ENCODE measurements around the gene KIF3A.

Gene KIF3A

DNA sequence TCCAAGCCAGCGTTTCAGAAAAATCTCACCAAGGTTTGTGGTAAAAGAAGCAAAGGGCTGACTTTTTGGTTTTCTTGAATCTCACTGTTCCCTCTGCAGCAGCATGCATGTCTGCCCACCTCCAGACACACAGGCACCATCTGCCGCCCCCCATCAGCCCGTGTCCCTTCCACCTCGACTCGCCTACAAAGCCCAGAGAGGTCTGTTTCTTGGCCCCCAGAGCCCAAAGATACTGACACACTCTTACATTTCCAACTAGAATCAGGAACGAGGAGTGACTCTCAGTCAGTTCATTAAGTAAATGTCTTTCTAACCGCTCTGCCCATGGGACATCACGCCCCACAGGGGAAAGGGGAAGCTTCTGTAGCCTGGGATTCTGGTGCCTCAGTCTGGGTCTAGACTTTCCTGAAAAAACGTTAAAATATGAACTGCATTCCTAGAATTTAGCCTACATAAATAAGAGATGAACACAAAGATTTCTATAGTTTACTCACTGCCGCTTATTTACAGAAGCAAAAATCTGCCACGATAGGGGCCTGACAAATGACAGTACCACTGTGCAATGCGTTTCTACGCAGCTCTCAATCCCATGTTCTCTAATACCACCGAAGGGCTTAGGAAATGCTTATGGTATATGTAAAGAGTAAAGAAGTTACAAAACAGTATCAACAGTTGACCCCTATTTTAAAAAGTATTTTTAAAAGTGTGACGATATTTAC, 59.5 kb downstream of the KIF3A start:
- DNase-seq (ENCODE audit: low read depth) = no peak

DNA sequence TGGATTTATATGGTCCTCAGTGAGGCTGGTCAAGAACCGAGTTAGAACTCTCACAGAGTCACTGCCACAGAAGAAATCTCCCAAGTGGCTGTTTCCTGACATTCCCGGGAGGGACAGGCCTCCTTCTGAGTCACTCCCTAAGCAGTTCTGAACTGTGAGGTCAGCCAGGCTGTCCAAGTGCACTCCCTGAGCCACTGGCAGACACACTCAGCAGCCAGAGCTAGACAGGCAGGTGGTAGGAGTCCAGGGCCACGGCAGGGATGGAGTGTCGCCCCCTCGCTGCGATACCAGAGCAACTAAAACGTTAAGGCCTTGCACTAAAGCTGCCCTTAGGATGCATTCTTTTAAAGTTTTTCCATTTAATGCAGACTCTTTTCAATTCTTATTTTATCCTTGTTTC, 60.2 kb downstream of the KIF3A start:
- no peak for DNase-seq (ENCODE audit: low read depth)

DNA sequence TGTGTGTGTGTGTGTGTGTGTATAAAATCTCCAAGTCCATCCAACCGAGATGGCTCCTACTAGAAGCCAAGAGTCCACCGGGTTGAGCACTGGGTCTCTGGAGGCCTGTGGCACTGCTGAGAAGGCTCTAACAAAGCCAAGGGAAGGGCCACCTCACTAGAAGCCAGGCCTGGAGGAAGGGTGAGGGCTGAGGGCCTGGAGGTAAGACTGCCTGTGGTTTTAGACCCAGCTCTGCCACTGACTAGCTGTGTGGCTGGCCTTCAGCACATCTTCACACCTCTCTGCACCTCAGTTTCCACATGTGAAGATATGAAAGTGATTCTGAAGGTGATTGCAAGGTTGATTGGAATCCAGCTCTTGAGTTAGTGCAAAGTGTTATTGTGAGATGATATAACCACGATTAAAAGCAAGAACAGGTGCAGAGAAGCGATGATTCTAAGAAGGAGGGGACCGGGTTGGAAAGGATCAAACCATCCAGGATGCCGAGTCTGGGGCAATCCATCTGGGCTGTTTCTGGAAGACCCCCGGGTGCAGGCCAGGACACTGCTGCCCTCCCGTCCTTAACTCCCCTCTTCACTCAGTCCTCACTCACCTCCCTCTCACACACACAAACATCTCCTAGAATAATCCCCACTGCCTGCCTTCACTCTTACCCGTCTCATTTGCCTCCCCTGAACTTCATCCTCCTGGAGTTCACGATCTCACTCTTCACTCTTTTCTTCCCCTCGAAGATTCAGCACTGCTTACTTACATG, 61.2 kb downstream of the KIF3A start:
- DNase-seq (ENCODE audit: low read depth) = no peak

DNA sequence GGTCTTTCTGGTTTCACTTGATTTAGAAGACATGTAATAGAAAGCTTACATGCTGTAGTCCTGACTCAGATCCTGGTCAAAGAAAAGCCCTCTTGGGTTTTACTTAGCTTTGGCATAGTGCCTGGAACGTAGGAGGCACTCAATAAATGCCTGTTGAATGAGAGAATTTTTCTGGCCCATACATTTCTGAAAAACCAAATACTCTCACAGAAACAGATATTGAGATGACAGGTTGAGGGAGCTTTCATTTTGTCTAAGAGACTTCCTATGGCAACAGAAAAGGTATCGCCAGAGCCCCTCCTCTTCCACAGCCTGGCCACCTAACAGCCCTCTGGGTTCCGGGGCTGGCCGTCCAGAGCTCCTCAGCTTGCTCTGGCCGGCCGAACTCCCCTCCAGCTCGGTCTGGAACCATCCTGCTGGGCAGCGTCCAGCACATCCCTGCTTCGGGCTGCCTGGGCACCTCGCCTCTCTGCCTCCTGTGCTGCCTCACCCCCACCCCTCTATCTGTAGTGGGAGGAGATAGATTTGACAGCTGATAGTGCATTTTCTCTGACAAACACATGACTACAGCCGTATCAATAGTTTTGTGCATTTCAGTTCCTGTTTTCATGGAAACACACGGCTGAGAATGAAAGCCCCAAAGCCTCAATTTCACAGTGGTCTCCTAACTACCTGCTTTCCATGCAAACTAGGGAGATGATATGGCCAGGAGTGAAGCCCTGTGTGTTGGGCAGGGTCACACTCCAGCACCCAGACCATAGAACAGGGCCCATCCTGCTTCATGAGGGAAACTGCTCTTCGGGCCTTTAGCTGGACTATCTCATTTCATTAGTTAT, 62.5 kb downstream of the KIF3A start:
- no peak for DNase-seq (ENCODE audit: low read depth)

DNA sequence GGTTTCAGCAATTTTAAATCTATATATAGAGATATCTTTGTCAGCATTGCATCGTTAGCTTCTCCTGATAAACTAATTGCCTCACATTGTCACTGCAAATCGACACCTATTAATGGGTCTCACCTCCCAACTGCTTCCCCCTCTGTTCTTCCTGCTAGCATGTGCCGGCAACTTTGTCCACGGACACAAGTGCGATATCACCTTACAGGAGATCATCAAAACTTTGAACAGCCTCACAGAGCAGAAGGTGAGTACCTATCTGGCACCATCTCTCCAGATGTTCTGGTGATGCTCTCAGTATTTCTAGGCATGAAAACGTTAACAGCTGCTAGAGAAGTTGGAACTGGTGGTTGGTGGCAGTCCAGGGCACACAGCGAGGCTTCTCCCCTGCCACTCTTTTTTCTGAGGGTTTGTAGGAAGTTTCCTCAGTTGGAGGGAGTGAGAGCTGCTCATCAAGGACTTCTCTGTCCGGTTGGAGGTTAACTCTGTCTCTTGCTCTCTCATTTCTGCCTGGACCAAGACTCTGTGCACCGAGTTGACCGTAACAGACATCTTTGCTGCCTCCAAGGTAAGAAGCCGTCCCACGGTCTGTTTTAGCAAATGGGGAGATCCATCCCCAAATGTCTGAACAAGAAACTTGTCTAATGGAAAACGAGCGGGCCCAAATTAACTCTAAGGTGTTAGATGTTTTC, 63.3 kb downstream of the KIF3A start, which contains the start of gene IL4:
TSS of gene IL4 (plus strand) at position 51 of the 692 bp plus-strand sequence. CDS start at position 113, 62 bp downstream.
- no peak for DNase-seq (ENCODE audit: low read depth)

DNA sequence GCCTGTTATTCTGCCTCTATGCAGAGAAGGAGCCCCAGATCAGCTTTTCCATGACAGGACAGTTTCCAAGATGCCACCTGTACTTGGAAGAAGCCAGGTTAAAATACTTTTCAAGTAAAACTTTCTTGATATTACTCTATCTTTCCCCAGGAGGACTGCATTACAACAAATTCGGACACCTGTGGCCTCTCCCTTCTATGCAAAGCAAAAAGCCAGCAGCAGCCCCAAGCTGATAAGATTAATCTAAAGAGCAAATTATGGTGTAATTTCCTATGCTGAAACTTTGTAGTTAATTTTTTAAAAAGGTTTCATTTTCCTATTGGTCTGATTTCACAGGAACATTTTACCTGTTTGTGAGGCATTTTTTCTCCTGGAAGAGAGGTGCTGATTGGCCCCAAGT, 63.9 kb downstream of the KIF3A start:
- no peak for DNase-seq (ENCODE audit: low read depth)

DNA sequence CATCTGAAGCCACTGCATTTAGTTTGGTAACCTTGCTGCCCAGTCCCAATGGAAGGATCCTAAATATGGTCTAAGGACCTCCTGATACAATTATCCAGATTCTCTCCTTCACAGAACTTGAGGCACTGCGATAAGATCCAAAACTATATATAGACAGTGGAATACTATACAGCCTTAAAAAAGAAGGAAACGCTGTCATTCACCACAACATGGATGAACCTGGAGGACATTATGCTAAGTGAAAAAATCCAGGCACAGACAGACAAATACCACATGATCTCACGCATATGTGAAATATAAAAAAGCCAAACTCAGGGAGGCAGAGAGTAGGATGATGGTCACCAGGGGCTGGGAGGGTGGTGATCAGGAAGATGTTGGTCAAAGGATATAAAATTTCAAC, 66.3 kb downstream of the KIF3A start:
- DNase-seq (ENCODE audit: low read depth) = no peak

DNA sequence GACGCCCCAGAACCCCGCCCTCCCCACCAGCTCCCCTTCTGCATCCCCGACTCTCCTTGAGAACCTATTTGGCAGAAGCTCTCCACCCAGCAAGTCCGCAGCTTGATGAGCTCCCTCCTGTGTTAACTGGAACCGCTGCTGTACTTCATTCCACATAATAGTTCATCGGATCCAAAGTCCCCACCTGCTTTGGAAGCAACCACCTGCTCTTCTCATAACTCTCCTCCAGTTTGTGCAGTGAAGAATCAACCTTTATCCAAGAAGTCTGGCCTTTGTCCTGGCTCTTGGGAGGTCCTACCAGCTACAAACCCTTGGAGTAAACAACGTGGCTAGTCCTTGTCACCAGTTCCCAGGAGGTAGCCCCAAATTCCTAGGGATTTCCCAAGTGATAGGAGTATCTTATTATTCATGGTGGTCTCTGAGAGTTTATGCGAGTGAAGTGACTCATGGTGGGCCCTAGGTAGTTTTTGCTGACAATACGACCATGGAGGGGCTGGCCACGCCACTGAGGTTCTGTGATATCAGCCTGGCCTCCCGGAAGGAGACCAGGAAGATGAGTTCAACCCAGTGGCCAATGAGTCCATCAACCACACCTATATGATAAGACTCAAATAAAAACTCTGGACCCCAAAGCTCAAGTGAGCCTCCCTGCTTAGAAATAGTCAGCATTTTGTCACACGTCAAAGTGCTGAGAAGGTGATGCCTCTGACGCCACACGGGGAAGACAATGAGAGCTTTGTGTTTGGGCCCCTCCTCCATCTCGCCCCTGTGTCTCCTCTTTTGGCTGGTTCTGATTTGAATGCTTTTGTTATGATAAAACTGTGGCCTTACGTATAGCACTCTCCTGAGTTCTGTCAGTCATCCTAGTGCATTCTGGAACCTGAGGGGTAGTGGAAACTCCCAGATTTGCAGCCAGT, 67.1 kb downstream of the KIF3A start:
- DNase-seq (ENCODE audit: low read depth) = no peak

DNA sequence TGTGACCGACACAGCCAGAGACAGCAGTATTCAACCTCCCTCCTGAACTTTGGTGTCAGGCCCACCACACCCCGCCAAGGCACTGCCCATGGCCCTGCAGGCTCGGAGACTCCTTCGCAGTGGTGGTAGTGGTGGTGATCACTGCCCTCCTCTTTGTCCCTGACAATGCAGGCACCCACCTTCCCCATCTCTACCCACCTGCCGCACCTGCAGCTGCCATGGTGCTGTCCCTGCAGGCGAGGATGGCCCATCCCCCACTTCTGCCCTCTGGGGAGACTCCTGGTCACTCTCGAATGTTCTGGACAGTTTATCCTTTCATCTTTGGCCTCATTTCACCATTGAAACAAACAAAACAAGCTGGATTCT, 67.9 kb downstream of the KIF3A start:
- no peak for DNase-seq (ENCODE audit: low read depth)

DNA sequence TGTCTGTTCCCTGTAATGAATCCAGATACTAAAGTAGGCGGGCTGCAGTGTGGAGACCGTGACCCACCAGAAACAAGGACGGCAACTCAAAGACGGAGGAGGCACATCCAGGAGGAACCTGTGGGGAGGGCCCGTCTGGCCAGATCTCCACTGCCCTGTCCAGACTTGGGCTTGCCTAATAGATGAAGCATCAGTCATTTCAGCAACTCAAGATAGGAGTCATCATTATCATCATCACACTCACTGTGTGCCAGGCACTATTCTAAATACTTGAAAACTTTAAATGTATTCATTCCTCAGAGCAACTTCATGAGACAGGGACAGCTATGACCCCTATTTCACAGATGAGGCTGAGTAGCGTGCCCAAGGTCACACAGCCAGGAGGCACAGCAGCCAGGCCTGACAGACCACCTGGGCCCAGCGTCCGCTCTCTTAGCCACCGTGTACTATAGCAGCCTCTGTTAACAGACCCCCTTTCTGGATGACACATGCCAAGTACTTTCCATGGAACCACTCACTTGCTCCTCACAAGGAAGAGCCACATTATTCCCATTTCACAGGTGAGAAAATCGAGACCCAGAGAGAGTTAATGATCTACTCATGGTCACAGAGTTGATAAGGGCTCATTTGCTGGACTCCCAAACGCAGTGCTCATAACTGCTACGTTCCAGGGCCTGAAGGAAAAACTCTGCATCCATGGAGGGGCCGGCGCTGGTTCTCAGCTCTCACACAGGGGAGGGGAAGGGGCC, 68.5 kb downstream of the KIF3A start:
- no peak for DNase-seq (ENCODE audit: low read depth)

DNA sequence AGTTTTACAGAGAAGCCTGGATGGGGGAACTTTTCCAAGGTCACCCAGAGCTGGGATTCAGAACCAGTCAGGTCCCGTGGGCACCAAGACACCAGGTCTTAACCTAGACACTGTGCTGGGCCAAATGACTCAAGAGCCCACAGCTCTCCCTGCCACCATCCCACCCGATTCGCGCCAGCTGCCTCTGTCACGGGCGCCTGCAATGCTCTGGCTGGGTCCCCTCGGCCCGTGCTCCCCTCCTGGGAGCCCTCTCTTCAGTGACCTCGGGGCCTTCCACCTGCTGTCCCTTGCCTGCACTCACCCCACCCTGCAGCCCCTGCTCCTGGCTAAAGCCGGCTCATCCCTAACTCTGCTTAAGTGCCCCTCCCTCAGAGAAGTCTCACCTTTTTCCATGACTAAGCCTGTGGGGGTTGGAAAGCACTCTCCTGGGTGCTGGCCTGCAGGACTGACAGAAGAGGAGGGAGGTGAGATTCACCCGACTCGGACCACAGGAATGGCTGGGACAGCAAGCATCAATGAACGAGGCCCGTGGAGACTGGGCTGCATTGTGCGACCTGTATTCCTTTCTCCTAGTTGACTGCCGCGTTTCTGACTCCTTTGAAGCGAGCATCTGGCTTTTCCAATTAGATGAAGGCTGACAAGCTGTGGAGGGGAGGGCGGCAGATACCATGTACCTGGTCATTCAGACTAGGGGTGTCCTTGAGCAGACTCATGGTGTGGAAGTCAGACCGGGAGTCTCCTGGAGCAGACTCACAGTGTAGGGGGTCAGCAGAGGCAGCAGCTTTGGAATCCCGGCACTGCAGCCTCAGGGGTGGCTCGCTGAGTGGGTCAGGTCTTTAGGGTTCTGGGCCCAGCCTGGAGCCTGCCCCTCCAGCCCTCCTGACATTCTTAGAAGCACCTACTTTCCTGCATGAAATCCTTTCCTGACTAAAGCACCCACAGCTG, 69.3 kb downstream of the KIF3A start:
- DNase-seq (ENCODE audit: low read depth) = no peak

DNA sequence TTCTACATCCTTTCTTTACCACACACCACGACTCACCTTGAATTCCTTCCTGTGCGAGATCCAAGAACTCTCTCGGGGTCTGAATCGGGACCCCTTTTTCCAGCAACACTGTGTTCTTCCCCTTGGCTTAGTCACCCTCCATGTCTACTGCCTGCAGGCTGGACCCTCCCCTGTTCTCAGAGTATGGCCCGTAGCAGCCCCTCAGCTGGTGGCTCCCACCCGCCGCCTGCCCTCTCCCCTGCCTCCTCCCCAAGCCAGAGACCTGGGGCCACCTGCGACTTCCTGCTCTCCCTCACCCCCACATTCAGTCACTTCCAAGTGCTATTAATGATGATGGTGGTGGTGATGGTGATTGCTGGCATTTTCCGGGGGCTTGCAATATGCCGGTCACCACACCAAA, 70.0 kb downstream of the KIF3A start:
- no peak for DNase-seq (ENCODE audit: low read depth)

DNA sequence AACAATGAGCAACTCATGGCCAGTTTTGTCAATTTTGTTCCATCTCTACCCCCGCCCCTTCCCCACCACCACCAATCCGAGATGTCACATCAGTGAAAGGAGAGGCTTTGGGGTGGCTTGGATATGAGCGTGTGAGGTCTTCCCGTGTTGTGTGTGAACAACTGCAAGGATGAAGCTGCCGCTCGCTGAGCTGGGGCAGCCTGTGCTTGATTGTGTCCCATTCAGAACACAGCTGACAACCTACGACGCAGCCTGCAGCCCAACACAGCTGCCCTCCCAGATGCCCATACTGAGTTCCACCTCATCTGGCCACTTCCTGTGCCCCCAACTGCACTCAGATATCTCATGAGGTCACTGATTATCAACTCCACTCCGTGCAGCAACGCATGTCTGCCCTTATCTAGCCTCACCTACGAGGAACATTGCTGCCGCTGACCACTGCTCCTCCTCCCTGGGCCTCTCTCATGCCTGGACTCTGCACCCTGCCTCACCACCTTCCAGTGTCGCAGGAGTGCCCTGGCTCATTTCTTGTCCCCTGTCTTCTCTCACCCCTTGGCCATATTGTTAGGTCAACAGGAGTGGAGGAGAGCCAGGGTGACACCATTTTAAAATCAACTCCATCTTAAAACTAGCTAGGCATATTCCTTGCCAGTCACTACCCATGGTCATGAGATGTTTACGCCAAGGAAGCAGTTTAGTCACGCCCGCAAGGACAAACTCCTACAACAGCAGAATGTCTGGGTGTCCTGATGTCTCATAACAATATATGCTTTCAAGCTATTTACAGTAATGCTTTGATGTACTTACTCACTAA, 70.8 kb downstream of the KIF3A start:
- no peak for DNase-seq (ENCODE audit: low read depth)

DNA sequence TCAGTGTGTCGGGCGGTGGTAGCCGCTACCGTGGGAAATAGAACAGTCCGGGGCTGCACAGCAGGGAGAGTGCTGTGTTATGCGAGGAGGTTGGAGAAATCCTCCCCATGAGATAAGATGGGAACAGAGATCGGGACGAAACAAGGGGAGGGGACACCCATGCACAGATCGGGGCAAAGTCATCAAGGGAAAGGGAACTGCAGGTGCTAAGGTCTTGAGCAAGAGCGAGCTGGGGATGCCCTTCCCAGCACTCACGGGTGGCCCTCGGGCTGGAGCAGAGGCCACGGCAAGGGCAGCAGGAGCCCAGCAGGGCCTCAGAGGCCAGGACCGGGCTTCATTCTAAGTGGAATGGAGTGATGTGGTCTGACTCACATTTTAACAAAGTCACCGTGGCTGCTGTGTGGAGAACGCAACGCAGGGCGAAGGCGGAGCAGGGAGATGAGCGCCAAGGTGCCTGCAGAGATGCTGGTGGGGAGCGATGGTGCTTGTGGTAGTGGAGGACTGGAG, 71.7 kb downstream of the KIF3A start:
- DNase-seq (ENCODE audit: low read depth) = no peak

DNA sequence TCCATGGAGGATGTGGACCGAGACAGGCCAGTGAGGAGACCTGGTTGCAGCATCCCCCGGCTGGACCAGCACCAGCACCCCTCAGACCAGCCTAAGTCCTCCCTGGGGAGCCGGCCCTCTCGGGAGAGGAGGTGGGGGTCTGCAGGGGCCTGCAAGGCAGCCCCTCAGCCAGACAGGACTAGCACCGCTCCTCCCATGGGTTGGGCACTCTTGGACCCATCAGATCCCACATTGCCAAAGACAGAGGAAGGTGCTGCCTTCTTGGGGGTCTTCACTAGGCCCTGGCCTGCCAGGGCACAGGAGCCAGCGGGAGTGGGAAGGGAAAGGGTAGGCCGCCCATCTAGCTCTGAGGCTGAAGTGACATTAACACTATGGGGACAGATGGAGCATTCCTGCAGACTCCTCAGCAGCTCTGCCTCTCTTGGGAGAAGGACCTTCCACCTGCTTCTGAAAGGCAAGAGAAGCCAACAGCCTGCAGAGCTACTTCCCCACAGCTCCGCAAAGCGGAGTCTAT, 72.6 kb downstream of the KIF3A start:
- DNase-seq (ENCODE audit: low read depth) = no peak

DNA sequence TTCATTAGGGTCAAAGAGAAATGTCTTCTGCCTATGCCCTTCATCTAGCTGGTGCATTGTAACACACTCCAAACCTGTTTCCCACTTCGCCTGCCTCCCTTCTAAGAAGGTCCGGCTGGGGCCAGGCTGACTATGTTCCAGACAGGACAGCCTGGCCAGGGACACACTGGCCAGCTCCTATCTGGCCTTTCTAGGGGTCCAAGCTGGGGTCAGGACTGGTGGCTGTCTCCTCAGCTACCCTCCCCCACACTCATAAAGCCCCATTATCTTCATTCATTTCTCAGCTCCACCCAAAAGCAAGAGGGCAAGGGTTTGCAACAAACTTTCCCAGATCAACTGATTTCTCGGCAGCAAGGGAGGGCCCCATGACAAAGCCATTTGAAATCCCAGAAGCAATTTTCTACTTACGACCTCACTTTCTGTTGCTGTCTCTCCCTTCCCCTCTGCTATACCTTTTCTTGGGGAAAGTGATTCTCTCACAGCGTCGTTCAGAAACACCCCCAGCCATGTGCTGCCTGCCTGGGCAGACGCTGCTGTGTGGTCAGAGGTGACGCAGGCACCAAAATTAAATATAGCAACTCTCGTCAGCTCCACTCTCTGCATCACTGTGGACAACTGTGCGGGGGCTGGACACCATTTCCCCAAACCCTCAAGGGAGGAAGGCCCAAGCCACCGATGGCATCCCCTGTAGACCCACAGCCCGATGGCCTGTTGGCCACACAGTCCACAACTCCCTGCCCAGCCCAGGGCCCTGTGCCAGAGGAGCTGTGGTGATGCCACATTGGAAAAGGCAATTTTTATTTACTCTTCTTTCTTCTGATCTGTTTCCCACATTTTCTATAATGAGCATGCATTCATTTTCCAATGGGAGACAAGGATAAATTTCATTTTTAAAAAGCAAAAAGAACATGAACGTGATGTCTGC, 73.3 kb downstream of the KIF3A start:
- DNase-seq (ENCODE audit: low read depth) = no peak
